ENCODE results near the gene PDCL2. TPM values are rescaled to one million over a fixed set of nuclear protein-coding genes. Genes with fewer than 3 reads are reported as not detected.

The PDCL2 gene
- total and polyA plus RNA-seq, 2 experiments from 2014 or later = 0.35 to 1.9 TPM

DNA sequence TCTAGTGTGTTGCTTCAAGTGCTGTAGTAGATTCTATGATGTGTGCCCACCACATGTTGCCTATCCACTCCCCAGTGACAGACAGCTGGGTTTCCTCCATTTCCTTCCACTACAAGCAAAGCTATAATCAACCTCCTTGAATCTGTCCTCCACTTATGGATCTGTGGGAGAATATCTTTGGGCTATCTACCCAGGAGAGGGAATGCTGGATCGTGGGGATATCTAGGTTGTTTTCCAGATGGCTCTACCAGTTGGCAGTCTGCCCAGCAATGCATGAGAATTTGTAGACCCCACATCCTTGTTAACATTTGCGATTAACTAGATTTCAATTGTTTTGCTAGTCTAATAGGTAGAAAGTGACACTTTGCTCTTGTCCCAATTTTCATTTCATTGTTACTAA, 33.8 kb upstream of the PDCL2 start:
- Histone ChIP-seq H3F3A (replicated peaks; ENCODE audit: low read depth) (no peaks in the 10 kb centered on the region), H4K20me1 (replicated peaks; ENCODE audit: insufficient read depth) (no peaks in the 10 kb centered on the region), H3K36me3 (ENCODE audit: insufficient read depth) (peaks cover 6% of the 10 kb centered on the region; the same call in 1 of the 2 replicates), H3K27ac (ENCODE audit: low read depth) (no peak overlapping the region), H3K4me1 (ENCODE audit: insufficient read depth) (no peaks in the 10 kb centered on the region), H3K4me3 (no peak overlapping the region), H3K79me2 (replicated peaks; ENCODE audit: insufficient read depth) (peaks cover 10% of the 10 kb centered on the region), H2AFZ (no peak overlapping the region), H3K9me2 (ENCODE audit: insufficient read depth) (no peaks in the 10 kb centered on the region), H3K4me2 (no peak overlapping the region), H3K27me3 (ENCODE audit: insufficient read depth) (no peaks in the 10 kb centered on the region)
- no peak overlapping the region for H3K27ac Mint-ChIP-seq
- DNase-seq (ENCODE audit: low spot score) (no peak), ATAC-seq (no peak)
- peaks cover 29% of the 10 kb centered on the region for H3K36me3 Mint-ChIP-seq (ENCODE audit: low read depth)
- no peaks in the 10 kb centered on the region for H3K4me1 Mint-ChIP-seq
- no peak overlapping the region for H3K4me3 Mint-ChIP-seq
- H3K9me3 Mint-ChIP-seq = peaks cover 3% of the 10 kb centered on the region; the same call in 2 of the 3 replicates
- peaks cover 3% of the 10 kb centered on the region for H3K27me3 Mint-ChIP-seq (ENCODE audit: insufficient read depth, low read depth, poor library complexity)
- no peak for TF ChIP-seq ZNF331 (CRISPR knock-in tag; IDR thresholded peaks at IDR 0.05; ENCODE audit: low read depth)
- no peak for TF ChIP-seq POLR2AphosphoS5 (IDR thresholded peaks at IDR 0.05; ENCODE audit: low read depth)
- TF ChIP-seq, protein P1, sequence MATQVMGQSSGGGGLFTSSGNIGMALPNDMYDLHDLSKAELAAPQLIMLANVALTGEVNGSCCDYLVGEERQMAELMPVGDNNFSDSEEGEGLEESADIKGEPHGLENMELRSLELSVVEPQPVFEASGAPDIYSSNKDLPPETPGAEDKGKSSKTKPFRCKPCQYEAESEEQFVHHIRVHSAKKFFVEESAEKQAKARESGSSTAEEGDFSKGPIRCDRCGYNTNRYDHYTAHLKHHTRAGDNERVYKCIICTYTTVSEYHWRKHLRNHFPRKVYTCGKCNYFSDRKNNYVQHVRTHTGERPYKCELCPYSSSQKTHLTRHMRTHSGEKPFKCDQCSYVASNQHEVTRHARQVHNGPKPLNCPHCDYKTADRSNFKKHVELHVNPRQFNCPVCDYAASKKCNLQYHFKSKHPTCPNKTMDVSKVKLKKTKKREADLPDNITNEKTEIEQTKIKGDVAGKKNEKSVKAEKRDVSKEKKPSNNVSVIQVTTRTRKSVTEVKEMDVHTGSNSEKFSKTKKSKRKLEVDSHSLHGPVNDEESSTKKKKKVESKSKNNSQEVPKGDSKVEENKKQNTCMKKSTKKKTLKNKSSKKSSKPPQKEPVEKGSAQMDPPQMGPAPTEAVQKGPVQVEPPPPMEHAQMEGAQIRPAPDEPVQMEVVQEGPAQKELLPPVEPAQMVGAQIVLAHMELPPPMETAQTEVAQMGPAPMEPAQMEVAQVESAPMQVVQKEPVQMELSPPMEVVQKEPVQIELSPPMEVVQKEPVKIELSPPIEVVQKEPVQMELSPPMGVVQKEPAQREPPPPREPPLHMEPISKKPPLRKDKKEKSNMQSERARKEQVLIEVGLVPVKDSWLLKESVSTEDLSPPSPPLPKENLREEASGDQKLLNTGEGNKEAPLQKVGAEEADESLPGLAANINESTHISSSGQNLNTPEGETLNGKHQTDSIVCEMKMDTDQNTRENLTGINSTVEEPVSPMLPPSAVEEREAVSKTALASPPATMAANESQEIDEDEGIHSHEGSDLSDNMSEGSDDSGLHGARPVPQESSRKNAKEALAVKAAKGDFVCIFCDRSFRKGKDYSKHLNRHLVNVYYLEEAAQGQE (IDR thresholded peaks at IDR 0.05; ENCODE audit: unreplicated experiment) = no peak
- TF ChIP-seq JUNB (IDR thresholded peaks at IDR 0.05; ENCODE audit: unreplicated experiment) = no peak
- TF ChIP-seq CTCF (conservative IDR thresholded peaks at IDR 0.05; ENCODE audit: low read depth in 2 of 2) = no peak
- TF ChIP-seq EZH2phosphoT487 (IDR thresholded peaks at IDR 0.05; ENCODE audit: unreplicated experiment) = no peak
- no peak for TF ChIP-seq EZH2 (IDR thresholded peaks at IDR 0.05; ENCODE audit: low read depth, unreplicated experiment)
- TF ChIP-seq CREB1 (CRISPR knock-in tag; IDR thresholded peaks at IDR 0.05; ENCODE audit: low read depth) = no peak
- no peak for TF ChIP-seq STAT1 (IDR thresholded peaks at IDR 0.05; ENCODE audit: unreplicated experiment)
- TF ChIP-seq NANOG (IDR thresholded peaks at IDR 0.05; ENCODE audit: borderline replicate concordance) = no peak
- TF ChIP-seq, protein P2, sequence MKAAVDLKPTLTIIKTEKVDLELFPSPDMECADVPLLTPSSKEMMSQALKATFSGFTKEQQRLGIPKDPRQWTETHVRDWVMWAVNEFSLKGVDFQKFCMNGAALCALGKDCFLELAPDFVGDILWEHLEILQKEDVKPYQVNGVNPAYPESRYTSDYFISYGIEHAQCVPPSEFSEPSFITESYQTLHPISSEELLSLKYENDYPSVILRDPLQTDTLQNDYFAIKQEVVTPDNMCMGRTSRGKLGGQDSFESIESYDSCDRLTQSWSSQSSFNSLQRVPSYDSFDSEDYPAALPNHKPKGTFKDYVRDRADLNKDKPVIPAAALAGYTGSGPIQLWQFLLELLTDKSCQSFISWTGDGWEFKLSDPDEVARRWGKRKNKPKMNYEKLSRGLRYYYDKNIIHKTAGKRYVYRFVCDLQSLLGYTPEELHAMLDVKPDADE (IDR thresholded peaks at IDR 0.05) = no peak
- TF ChIP-seq, protein P3, sequence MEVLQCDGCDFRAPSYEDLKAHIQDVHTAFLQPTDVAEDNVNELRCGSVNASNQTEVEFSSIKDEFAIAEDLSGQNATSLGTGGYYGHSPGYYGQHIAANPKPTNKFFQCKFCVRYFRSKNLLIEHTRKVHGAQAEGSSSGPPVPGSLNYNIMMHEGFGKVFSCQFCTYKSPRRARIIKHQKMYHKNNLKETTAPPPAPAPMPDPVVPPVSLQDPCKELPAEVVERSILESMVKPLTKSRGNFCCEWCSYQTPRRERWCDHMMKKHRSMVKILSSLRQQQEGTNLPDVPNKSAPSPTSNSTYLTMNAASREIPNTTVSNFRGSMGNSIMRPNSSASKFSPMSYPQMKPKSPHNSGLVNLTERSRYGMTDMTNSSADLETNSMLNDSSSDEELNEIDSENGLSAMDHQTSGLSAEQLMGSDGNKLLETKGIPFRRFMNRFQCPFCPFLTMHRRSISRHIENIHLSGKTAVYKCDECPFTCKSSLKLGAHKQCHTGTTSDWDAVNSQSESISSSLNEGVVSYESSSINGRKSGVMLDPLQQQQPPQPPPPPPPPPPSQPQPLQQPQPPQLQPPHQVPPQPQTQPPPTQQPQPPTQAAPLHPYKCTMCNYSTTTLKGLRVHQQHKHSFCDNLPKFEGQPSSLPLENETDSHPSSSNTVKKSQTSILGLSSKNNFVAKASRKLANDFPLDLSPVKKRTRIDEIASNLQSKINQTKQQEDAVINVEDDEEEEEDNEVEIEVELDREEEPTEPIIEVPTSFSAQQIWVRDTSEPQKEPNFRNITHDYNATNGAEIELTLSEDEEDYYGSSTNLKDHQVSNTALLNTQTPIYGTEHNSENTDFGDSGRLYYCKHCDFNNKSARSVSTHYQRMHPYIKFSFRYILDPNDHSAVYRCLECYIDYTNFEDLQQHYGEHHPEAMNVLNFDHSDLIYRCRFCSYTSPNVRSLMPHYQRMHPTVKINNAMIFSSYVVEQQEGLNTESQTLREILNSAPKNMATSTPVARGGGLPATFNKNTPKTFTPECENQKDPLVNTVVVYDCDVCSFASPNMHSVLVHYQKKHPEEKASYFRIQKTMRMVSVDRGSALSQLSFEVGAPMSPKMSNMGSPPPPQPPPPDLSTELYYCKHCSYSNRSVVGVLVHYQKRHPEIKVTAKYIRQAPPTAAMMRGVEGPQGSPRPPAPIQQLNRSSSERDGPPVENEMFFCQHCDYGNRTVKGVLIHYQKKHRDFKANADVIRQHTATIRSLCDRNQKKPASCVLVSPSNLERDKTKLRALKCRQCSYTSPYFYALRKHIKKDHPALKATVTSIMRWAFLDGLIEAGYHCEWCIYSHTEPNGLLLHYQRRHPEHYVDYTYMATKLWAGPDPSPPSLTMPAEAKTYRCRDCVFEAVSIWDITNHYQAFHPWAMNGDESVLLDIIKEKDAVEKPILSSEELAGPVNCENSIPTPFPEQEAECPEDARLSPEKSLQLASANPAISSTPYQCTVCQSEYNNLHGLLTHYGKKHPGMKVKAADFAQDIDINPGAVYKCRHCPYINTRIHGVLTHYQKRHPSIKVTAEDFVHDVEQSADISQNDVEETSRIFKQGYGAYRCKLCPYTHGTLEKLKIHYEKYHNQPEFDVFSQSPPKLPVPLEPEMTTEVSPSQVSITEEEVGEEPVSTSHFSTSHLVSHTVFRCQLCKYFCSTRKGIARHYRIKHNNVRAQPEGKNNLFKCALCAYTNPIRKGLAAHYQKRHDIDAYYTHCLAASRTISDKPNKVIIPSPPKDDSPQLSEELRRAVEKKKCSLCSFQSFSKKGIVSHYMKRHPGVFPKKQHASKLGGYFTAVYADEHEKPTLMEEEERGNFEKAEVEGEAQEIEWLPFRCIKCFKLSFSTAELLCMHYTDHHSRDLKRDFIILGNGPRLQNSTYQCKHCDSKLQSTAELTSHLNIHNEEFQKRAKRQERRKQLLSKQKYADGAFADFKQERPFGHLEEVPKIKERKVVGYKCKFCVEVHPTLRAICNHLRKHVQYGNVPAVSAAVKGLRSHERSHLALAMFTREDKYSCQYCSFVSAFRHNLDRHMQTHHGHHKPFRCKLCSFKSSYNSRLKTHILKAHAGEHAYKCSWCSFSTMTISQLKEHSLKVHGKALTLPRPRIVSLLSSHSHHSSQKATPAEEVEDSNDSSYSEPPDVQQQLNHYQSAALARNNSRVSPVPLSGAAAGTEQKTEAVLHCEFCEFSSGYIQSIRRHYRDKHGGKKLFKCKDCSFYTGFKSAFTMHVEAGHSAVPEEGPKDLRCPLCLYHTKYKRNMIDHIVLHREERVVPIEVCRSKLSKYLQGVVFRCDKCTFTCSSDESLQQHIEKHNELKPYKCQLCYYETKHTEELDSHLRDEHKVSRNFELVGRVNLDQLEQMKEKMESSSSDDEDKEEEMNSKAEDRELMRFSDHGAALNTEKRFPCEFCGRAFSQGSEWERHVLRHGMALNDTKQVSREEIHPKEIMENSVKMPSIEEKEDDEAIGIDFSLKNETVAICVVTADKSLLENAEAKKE (CRISPR knock-in tag; IDR thresholded peaks at IDR 0.05) = no peak

All from GM23338 (cell line).